Peyer's patch (tissue), 4 donors: Measurements from ENCODE around the gene SEC16B.

ENCODE experiments used
- CTCF ChIP-seq, 6 experiments: fragments of 450-650 bp in 4 of 6; fragments of 200-600 bp in 2 of 6; sonication (generic) in 1 of 6; IDR thresholded peaks; one replicate each; pipeline ENCODE4 v1.5.1; 2017 to 2019; ENCODE audit warnings: antibody characterized with exemption in 6 of 6, mild to moderate bottlenecking in 3 of 6, moderate library complexity in 1 of 6
- POLR2A ChIP-seq, 2 donors: fragments of 450-650 bp; IDR thresholded peaks; one replicate each; pipeline ENCODE4 v1.5.1; 2017; ENCODE audit warnings: antibody characterized with exemption in 2 of 2, mild to moderate bottlenecking in 2 of 2, moderate library complexity in 2 of 2

- TF ChIP-seq CTCF (IDR thresholded peaks at IDR 0.05), result peak in 4 of 6 experiments; percentile 18 to 65 (median 56)
- no peak for TF ChIP-seq POLR2A (IDR thresholded peaks at IDR 0.05)
These were observed 55.9 kb downstream of the SEC16B start for GRCh38 chr1:177913762-177914540.
